Right lobe of liver (tissue), 4 donors: ENCODE data around the gene ZRANB3.

Experiments used
- POLR2A ChIP-seq: fragments of 450-650 bp; IDR thresholded peaks from one replicate; pipeline ENCODE4 v1.6.1; 2017; ENCODE audit warnings: antibody characterized with exemption, mild to moderate bottlenecking
- TF ChIP-seq, protein P1 (sequence below), 4 donors: fragments of 200-600 bp in 3 of 4; fragments of 450-650 bp in 1 of 4; IDR thresholded peaks; one replicate each; pipeline versions ENCODE4 v1.5.1 to v1.8.0; 2016 to 2022; ENCODE audit warnings: antibody characterized with exemption in 4 of 4, mild to moderate bottlenecking in 2 of 4
- donor health status: DM: no; HTN: no; CAD: no.
- donor health status: DM: no; HTN: no; CAD: no.
- donor health status: DM: no; HTN: yes; CAD: no.

DNA sequence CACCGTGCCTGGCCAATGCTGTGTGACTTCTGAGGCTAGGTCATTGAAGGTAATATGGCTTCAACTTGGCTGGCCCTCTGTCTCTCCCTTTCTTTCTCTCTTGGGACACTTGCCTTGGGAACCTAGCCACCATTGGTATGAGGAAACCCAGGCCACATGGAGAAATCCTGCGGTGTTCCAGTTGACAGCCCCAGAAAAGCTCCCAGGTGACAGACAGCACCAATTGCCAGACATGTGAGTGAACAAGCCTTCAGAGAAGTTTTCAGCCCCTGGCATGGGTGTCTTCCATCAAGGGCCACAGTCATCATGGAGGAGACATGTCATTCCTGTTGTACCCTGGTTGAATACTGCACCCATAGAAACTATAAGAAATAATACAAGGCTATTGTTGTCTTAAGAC lies 292.4 kb downstream of the ZRANB3 start:
- TF ChIP-seq, protein P1, sequence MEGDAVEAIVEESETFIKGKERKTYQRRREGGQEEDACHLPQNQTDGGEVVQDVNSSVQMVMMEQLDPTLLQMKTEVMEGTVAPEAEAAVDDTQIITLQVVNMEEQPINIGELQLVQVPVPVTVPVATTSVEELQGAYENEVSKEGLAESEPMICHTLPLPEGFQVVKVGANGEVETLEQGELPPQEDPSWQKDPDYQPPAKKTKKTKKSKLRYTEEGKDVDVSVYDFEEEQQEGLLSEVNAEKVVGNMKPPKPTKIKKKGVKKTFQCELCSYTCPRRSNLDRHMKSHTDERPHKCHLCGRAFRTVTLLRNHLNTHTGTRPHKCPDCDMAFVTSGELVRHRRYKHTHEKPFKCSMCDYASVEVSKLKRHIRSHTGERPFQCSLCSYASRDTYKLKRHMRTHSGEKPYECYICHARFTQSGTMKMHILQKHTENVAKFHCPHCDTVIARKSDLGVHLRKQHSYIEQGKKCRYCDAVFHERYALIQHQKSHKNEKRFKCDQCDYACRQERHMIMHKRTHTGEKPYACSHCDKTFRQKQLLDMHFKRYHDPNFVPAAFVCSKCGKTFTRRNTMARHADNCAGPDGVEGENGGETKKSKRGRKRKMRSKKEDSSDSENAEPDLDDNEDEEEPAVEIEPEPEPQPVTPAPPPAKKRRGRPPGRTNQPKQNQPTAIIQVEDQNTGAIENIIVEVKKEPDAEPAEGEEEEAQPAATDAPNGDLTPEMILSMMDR (IDR thresholded peaks at IDR 0.05), result no peak
- no peak for TF ChIP-seq POLR2A
